PFSK-1 (cell line): ENCODE results near the gene SUPT6H.

Source experiments
- FOXP2 ChIP-seq: optimal IDR thresholded peaks from 2 replicates; pipeline ENCODE3; 2011; ENCODE audit warnings: borderline replicate concordance, control low read depth, inconsistent platforms; ENCODE audit not compliant: insufficient read depth; ENCODE audit errors: extremely low read length, extremely low read depth
- POLR2AphosphoS5 ChIP-seq: IDR thresholded peaks from 2 replicates; pipeline ENCODE4 v1.6.1; 2012; ENCODE audit warnings: low read depth, mild to moderate bottlenecking, control low read depth, low read length, moderate library complexity
- REST ChIP-seq, 2 experiments: IDR thresholded peaks; 2 replicates each; pipeline versions ENCODE4 v1.6.1 to v1.8.0; 2011 to 2012; ENCODE audit warnings: low read depth in 2 of 2, low read length in 2 of 2, control low read depth in 1 of 2, inconsistent platforms in 1 of 2, mild to moderate bottlenecking in 1 of 2, moderate library complexity in 1 of 2; ENCODE audit not compliant: insufficient read depth in 1 of 2
- SIN3A ChIP-seq: IDR thresholded peaks from 2 replicates; pipeline ENCODE4 v1.6.1; 2012; ENCODE audit warnings: mild to moderate bottlenecking, low read length, moderate library complexity, borderline replicate concordance; ENCODE audit not compliant: insufficient read depth
- TAF1 ChIP-seq: IDR thresholded peaks from 2 replicates; pipeline ENCODE4 v1.6.1; 2012; ENCODE audit warnings: low read length, control low read depth, borderline replicate concordance; ENCODE audit not compliant: insufficient read depth

The SUPT6H gene

GRCh38 chr17:28669918-28670317 lies 7.9 kb downstream of the SUPT6H start:
- TF ChIP-seq POLR2AphosphoS5 (no peak), FOXP2 (no peak), SIN3A (no peak), REST (IDR thresholded peaks at IDR 0.05; ENCODE audit: insufficient read depth in 1 of 2, low read depth in 2 of 2, low read length in 2 of 2) (no peak), TAF1 (no peak)

GRCh38 chr17:28675490-28675889 lies 13.5 kb downstream of the SUPT6H start:
- no peak for TF ChIP-seq FOXP2
- no peak for TF ChIP-seq POLR2AphosphoS5
- TF ChIP-seq TAF1 = no peak
- TF ChIP-seq SIN3A = no peak
- no peak for TF ChIP-seq REST (IDR thresholded peaks at IDR 0.05; ENCODE audit: insufficient read depth in 1 of 2, low read depth in 2 of 2, low read length in 2 of 2)

- TF ChIP-seq POLR2AphosphoS5 (no peak), SIN3A (no peak), TAF1 (no peak), FOXP2 (no peak), REST (IDR thresholded peaks at IDR 0.05; ENCODE audit: insufficient read depth in 1 of 2, low read depth in 2 of 2, low read length in 2 of 2) (no peak)
Measured at GRCh38 chr17:28675980-28676379, 14.0 kb downstream of the SUPT6H start.

- TF ChIP-seq POLR2AphosphoS5 (no peak), SIN3A (no peak), FOXP2 (no peak), REST (IDR thresholded peaks at IDR 0.05; ENCODE audit: insufficient read depth in 1 of 2, low read depth in 2 of 2, low read length in 2 of 2) (no peak), TAF1 (no peak)
Measured at GRCh38 chr17:28682655-28683054, 20.6 kb downstream of the SUPT6H start.

GRCh38 chr17:28684963-28685362 lies 23.0 kb downstream of the SUPT6H start:
- TF ChIP-seq TAF1 (no peak), REST (IDR thresholded peaks at IDR 0.05; ENCODE audit: insufficient read depth in 1 of 2, low read depth in 2 of 2, low read length in 2 of 2) (no peak), SIN3A (no peak)
